ENCODE results near the gene RALY. TPM values are rescaled to one million over a fixed set of nuclear protein-coding genes. Genes with fewer than 3 reads are reported as not detected.
"Not testable (repeated sequence)": the region's sequence is repeated elsewhere in the genome, so short reads cannot be mapped to it uniquely, and the experiment has no call there.

The RALY gene
- polyA plus RNA-seq, 2 of the 4 experiments (the other 2 are of a cell fraction): 63.4 to 102 TPM

DNA sequence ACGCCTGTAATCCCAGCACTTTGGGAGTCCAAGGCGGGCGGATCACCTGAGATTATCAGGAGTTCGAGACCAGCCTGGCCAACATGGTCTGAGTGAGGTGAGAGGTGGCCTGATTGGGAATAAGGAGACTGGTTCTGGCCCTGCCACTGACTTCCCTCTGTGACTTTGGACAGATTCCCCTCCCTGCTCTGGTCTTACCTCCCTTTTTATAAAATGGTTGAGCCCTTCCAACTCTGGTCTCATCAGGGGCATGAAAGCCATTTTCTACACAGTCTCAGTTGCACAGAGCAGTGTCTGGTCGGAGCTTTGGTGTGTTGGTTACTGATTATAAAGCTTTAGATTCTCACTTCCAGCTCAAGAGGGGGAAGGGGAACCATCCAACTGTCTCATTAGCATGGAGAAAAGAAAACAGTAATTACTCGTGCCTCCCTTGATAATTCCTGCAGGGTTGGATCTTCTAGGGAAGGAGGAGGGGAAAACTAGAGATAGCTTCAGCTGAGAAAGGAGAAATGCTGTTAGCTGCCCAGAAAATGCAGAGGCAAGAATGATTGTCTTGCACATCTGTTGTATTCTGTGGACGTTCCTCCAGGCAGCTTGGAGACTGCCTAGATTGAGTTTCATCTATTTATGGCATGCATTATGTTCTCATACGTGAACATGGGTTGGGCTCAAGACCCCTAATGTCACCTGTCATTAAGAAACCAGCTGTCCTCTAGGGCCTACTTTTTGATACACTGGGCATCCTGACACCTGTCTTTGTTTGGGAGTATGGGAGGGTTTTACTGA lies 30.4 kb downstream of the RALY start:
- no peak overlapping the region for H3K4me2 ChIP-seq
- H3K27ac ChIP-seq: no peak overlapping the region
- ChIA-PET POLR2A (no interaction called here), CTCF (interaction anchor here (0.6 to 1.7 kb wide), 5 partner anchors 20 to 656 kb away, joined by 3 to 6 read pairs (median 3); no protein-coding TSS in a partner anchor)
- H3K4me3 ChIP-seq: no peak overlapping the region
- DNase-seq (ENCODE audit: low read depth in 1 of 2, low spot score in 1 of 2) (no peak), ATAC-seq (no peak), FAIRE-seq (no peak)
- no peaks in the 10 kb centered on the region for H3K9me3 ChIP-seq
- peaks cover 9% of the 10 kb centered on the region; the same call in 1 of the 3 replicates for H3K4me1 ChIP-seq
- no peak for TF ChIP-seq MAZ (IDR thresholded peaks at IDR 0.05; ENCODE audit: borderline replicate concordance, low read depth, low read length)
- no peak for TF ChIP-seq JUNB (IDR thresholded peaks at IDR 0.05)
- TF ChIP-seq EP300 (IDR thresholded peaks at IDR 0.05): no peak
- TF ChIP-seq MYC (IDR thresholded peaks at IDR 0.05; ENCODE audit: borderline replicate concordance, low read length): no peak
- TF ChIP-seq TFCP2L1 (CRISPR knock-in tag; IDR thresholded peaks at IDR 0.05): no peak
- no peak for TF ChIP-seq FOSB (CRISPR knock-in tag; IDR thresholded peaks at IDR 0.05)
- no peak for TF ChIP-seq SMC3 (IDR thresholded peaks at IDR 0.05)
- WGBS (ENCODE audit: missing lambda C conversion rate): 85% methylated on average over 8 of the region's 8 CpGs

DNA sequence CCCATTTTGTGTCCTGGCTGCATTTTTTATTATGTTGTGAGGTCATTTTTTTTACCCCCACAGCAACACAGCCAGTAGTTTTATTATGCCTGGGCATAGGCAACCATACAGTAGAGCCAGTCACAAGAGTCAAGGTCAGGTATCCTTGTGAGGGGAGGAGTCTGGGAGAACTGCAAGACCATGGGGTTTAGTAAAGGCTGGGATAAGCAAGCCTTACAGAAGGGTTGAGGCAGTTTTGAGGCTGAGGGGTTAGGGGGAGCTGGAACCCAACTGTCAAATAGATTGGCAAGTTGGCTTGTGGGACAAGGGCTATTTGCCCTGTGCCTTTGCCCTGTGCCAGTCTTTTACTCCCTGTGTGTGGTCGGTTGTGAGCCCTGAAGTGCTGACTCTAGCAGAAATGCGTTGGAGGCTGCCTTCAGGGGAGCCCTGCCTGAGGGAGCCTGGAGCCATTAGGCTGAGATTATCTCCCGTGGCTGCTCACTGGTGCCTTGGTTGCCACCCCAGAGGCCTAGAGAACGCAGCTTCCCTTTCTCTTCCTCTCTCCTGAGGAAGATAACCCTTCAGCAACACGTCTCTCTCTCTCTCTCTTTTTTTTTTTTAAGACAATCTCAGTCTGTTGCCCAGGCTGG lies 31.1 kb downstream of the RALY start:
- WGBS (ENCODE audit: missing lambda C conversion rate): 78% methylated on average over 5 of the region's 5 CpGs
- Histone ChIP-seq H3K4me3 (no peak overlapping the region), H3K9me3 (no peaks in the 10 kb centered on the region), H3K27ac (no peak overlapping the region), H3K4me2 (no peak overlapping the region), H3K4me1 (peaks cover 9% of the 10 kb centered on the region; the same call in 1 of the 3 replicates)
- DNase-seq (ENCODE audit: low read depth in 1 of 2, low spot score in 1 of 2): no peak
- ChIA-PET POLR2A (no interaction called here), CTCF (interaction anchor here (1.2 to 1.7 kb wide), 4 partner anchors 10 to 162 kb away, joined by 4 to 6 read pairs (median 4); no protein-coding TSS in a partner anchor)
- TF ChIP-seq MAFK (IDR thresholded peaks at IDR 0.05; ENCODE audit: partially characterized antibody) (peak; percentile 77), NFE2L2 (conservative IDR thresholded peaks at IDR 0.05; ENCODE audit: low read length) (no peak)
- FAIRE-seq: no peak
- ATAC-seq: no peak

DNA sequence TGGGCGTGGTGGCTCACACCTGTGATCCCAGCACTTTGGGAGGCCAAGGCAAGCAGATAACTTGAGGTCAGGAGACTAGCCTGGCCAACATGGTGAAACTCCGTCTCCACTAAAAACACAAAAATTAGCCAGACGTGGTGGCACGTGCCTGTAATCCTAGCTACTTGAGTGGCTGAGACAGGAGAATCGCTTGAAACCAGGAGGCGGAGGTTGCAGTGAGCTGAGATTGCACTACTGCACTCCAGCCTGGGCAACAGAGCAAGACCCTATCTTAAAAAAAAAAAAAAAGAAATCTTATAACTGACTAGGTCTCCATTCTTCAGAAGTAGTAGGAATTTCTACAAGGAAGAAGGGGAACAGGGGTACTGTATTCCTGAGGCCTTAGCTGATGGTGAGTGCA lies 34.3 kb downstream of the RALY start:
- H3K27ac ChIP-seq; POLR2A ChIA-PET; ATAC-seq; H3K9me3 ChIP-seq; FAIRE-seq; H3K4me2 ChIP-seq; H3K4me3 ChIP-seq; DNase-seq (ENCODE audit: low read depth in 1 of 2, low spot score in 1 of 2); H3K4me1 ChIP-seq: not testable (repeated sequence)
- WGBS (ENCODE audit: missing lambda C conversion rate): 90% methylated on average over 6 of the region's 6 CpGs
- CTCF ChIA-PET: interaction anchor here (1.0 to 1.7 kb wide), 5 partner anchors 40 to 165 kb away, joined by 3 to 5 read pairs (median 3); no protein-coding TSS in a partner anchor

DNA sequence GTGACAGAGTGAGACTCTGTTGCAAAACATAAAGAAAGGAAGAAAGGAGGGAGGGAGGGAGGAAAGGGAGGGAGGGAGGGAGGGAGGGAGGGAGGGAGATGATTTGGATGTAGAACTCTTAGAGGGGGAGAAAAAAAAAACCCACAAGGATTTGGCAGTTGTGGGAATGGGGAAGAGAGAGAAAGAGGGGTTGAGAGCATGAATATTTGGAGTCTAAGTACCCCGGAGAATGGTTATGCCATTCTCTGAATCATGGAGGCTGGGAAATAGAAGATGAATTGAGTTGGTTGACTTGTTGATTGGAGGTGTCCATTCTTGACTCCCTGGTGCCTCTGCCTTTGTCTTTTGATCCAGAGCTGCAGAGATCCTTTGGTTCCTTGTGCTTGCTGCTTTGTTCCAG lies 35.7 kb downstream of the RALY start:
- Histone ChIP-seq H3K4me2 (no peak overlapping the region), H3K4me3 (no peak overlapping the region), H3K27ac (no peak overlapping the region), H3K9me3 (no peaks in the 10 kb centered on the region), H3K4me1 (peaks cover 9% of the 10 kb centered on the region; the same call in 1 of the 3 replicates)
- ChIA-PET CTCF (interaction anchor here (1.1 to 1.2 kb wide), 2 partner anchors 9 to 271 kb away, joined by 3 read pairs; no protein-coding TSS in a partner anchor), POLR2A (interaction anchor here (0.6 kb wide), 1 partner anchor 30 kb away, joined by 4 read pairs; no protein-coding TSS in a partner anchor)
- no peak for TF ChIP-seq BHLHE40 (IDR thresholded peaks at IDR 0.05; ENCODE audit: low read depth, low read length)
- ATAC-seq (no peak), FAIRE-seq (no peak), DNase-seq (ENCODE audit: low read depth in 1 of 2, low spot score in 1 of 2) (no peak)
- WGBS (ENCODE audit: missing lambda C conversion rate): 96% methylated on average over 1 of the region's 1 CpG

DNA sequence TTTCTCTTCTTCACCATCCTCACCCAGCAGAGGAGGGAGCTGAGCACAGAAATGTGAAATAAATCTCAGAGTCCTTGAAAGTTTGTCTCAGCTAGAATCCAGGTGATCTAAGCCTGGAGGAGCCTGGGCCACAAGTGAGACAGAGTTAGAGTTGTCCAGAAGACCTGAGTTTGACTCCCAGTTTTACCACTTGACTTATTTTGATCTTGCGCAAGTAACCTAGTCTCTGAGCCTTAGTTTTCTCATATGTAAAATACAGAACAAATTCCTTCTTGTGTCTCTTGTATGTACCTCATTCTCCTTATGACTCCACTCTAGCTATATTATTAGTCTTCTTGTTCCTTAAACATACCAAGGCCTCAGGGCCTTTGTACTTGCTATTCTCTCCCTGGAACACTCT lies 36.7 kb downstream of the RALY start:
- ChIA-PET POLR2A (no interaction called here), CTCF (interaction anchor here (0.5 to 1.1 kb wide), 3 partner anchors 16 to 272 kb away, joined by 3 to 4 read pairs (median 3); no protein-coding TSS in a partner anchor)
- TF ChIP-seq HOXA7 (CRISPR knock-in tag; IDR thresholded peaks at IDR 0.05) (no peak), POLR2AphosphoS2 (conservative IDR thresholded peaks at IDR 0.05; ENCODE audit: low read length) (no peak), NPAS2 (CRISPR knock-in tag; IDR thresholded peaks at IDR 0.05; ENCODE audit: borderline replicate concordance) (no peak), NFE2L2 (conservative IDR thresholded peaks at IDR 0.05; ENCODE audit: low read length) (no peak), CEBPB (IDR thresholded peaks at IDR 0.05) (0 out of 4 replicates have a peak, but pooled peaks have one; percentile 5 to 10)
- H3K27ac ChIP-seq: no peak overlapping the region
- no peak for FAIRE-seq
- H3K4me2 ChIP-seq: no peak overlapping the region
- 100% methylated on average over 1 of the region's 1 CpG for WGBS (ENCODE audit: missing lambda C conversion rate)
- H3K9me3 ChIP-seq: no peaks in the 10 kb centered on the region
- ATAC-seq: no peak
- DNase-seq (ENCODE audit: low read depth in 1 of 2, low spot score in 1 of 2): no peak
- H3K4me3 ChIP-seq: no peak overlapping the region
- 0 out of 3 replicates have a peak, but pooled peaks cover 2% of the 10 kb centered on the region for H3K4me1 ChIP-seq
